Hepatocyte (in vitro differentiated cells): ENCODE results near the gene ABHD12B.

Source experiments
- EZH2 ChIP-seq: fragments of 200-600 bp; sonication (generic); IDR thresholded peaks from 2 replicates; pipeline ENCODE4 v1.6.1; 2016; ENCODE audit warnings: antibody characterized with exemption, mild to moderate bottlenecking, borderline replicate concordance
- EZH2phosphoT487 ChIP-seq: fragments of 200-600 bp; sonication (generic); IDR thresholded peaks from one replicate; pipeline ENCODE4 v1.6.1; 2018; ENCODE audit warnings: antibody characterized with exemption, mild to moderate bottlenecking, low read depth, moderate library complexity; ENCODE audit not compliant: unreplicated experiment, severe bottlenecking
- TF ChIP-seq, protein P1 (sequence below): fragments of 200-600 bp; sonication (generic); IDR thresholded peaks from 2 replicates; pipeline ENCODE4 v1.5.1; 2016; ENCODE audit warnings: antibody characterized with exemption, mild to moderate bottlenecking; ENCODE audit not compliant: poor library complexity

DNA sequence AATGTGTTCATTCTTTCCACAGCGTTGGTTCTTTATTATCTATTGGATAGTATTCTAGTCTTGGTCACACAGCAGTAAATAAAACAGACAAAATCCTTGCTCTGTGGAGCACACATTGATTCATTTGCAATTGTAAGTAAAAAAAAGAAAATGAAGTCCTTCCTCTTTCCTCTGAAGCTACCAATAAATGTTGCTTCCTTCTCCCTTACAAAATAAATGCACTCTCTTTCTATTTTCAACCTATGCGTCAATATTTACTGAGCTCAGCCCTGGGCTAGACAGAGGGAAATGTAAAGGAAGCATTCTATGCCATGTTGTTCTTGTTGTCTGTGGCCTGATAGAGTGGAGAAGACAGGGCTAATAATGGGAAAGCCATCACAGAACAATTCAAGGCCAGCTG is 2.9 kb downstream of the ABHD12B start:
- TF ChIP-seq, protein P1, sequence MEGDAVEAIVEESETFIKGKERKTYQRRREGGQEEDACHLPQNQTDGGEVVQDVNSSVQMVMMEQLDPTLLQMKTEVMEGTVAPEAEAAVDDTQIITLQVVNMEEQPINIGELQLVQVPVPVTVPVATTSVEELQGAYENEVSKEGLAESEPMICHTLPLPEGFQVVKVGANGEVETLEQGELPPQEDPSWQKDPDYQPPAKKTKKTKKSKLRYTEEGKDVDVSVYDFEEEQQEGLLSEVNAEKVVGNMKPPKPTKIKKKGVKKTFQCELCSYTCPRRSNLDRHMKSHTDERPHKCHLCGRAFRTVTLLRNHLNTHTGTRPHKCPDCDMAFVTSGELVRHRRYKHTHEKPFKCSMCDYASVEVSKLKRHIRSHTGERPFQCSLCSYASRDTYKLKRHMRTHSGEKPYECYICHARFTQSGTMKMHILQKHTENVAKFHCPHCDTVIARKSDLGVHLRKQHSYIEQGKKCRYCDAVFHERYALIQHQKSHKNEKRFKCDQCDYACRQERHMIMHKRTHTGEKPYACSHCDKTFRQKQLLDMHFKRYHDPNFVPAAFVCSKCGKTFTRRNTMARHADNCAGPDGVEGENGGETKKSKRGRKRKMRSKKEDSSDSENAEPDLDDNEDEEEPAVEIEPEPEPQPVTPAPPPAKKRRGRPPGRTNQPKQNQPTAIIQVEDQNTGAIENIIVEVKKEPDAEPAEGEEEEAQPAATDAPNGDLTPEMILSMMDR = no peak
- TF ChIP-seq EZH2 (no peak), EZH2phosphoT487 (no peak)
